GM18873 (cell line): ENCODE data around the gene B3GNT9.

Experiments
- ATAC-seq: cut with Tn5 transposase; IDR thresholded peaks from one replicate; pipeline ENCODE4 v1.9.1; 2021; ENCODE audit warnings: mild to moderate bottlenecking, moderate library complexity, moderate number of reproducible peaks; ENCODE audit not compliant: unreplicated experiment, low FRiP score

B3GNT9 gene

GRCh38 chr16:67116388-67117311, 34.1 kb downstream of the B3GNT9 start:
- ATAC-seq: no peak

- ATAC-seq: no peak
Observed at GRCh38 chr16:67115639-67116038, 35.2 kb downstream of the B3GNT9 start.

- ATAC-seq: no peak
Observed at GRCh38 chr16:67114793-67115192, 36.0 kb downstream of the B3GNT9 start.

GRCh38 chr16:67112591-67113399, 38.0 kb downstream of the B3GNT9 start:
- no peak for ATAC-seq

GRCh38 chr16:67111951-67112444, 38.8 kb downstream of the B3GNT9 start:
- ATAC-seq: no peak

DNA sequence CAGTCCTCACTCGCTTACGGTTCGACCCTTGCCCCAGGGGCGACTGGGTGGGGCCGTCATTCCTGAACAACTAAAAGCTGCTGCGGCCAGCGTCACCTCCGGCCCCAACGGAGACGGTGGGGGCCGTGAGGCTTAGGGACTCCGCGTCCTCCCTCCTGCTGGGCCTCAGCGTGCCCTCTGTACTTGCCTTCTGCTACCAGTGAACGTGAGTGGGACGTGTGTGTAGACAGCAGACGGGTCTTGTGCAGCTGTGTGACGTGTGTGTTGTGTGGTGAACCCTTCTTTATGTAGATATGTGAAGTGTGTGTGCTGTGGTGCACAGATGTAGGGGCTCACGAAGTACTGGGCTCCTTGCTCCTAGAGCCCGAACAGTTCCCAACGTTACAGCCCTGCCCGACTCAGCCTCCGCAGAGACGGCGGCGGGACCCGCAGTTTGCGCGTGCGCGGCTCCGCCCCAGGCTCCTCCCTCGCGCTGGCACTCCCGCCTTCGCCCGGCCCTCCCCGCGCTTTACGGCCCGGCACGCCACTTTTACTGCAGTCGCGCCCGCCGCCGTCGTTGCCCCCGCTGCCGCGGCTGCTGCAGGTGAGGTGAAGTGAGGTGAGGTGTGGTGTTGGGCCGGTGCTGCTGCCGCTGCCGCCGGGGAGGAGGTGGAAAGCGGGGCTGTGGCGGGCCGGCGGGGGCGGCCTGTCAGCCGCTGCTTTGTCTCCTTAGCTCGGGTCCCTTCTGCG, 41.2 kb downstream of the B3GNT9 start, which contains the start of gene PHAF1:
Gene PHAF1, plus strand, starts transcription at position 535 of the 729 bp plus-strand sequence. CDS start 235 bp downstream, outside the sequence.
- peak; percentile 77 for ATAC-seq

- no peak for ATAC-seq
Observed at GRCh38 chr16:67108931-67109406, 41.8 kb downstream of the B3GNT9 start.

DNA sequence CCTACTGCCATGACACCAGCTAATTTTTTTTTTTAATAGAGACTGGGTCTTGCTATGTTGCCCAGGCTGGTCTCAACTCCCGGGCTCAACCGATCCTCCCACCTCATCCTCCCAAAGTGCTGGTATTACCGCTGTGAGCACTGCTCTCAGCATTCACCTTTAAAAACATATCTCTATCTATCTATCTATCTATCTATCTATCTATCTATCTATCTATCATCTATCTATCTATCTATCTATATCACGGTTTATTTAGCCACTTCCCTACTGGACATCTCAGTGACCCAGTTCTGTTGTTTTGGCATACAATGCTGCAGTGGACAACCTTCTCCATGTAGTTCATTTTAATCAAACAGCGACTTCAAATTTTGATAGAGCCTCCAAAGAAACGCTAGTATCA, 42.3 kb downstream of the B3GNT9 start:
- ATAC-seq: no peak

DNA sequence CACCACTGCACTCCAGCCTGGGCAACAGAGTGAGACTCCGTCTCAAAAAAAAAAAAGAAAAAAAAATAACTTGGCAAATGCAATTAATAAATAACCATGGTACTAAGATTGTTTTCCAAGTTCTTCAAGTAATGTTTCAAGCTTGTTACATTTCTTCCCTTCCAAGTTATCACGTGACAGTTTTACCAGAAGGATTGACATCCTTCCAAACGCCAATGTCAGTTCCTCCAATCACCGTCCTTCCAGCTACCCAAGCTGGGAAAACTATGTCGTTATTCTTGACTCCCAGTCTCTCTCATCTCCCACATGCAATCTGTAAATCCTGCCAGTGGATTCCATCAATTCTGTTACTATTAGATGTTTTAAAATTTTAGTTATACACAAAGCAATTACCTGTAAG, 44.9 kb downstream of the B3GNT9 start:
- no peak for ATAC-seq

DNA sequence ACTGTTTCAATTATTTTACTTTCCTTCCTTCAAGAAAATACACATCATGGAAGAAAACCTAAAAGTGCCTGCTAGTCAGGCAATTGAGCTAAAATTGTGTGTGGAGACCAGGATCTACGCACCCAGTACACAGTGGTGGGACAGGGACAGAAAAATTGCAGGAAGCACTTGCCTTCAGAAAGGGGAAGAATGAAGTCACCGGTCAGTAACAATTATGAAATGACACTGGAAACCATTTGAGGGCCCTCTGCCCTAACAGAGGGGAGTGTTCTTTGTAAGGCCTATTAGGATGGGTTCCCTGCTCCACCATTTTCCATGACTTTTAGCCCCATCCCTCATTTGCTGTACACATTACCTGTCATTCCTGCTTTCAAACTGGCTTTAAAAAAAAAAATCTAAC, 45.6 kb downstream of the B3GNT9 start:
- no peak for ATAC-seq

GRCh38 chr16:67104845-67105244, 46.0 kb downstream of the B3GNT9 start:
- no peak for ATAC-seq

DNA sequence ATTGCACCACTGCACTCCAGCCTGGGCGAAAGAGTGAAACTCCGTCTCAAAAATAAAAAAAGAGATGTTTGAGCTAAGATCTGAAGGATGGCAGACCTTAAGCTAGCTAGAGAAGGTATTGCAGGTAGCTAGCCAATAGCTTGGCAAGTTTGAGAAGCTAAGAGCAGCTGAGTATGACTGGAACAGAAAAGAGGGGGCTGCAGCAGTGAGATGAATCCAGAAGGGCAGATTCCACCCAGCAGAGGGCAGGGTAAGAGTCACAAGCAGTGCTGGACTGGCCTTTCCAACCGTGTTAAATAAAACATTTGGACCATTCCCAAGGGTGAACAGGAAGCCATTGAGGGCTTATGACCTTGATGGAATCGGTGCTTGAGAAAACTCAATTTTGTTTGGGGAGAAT, 46.7 kb downstream of the B3GNT9 start:
- no peak for ATAC-seq

DNA sequence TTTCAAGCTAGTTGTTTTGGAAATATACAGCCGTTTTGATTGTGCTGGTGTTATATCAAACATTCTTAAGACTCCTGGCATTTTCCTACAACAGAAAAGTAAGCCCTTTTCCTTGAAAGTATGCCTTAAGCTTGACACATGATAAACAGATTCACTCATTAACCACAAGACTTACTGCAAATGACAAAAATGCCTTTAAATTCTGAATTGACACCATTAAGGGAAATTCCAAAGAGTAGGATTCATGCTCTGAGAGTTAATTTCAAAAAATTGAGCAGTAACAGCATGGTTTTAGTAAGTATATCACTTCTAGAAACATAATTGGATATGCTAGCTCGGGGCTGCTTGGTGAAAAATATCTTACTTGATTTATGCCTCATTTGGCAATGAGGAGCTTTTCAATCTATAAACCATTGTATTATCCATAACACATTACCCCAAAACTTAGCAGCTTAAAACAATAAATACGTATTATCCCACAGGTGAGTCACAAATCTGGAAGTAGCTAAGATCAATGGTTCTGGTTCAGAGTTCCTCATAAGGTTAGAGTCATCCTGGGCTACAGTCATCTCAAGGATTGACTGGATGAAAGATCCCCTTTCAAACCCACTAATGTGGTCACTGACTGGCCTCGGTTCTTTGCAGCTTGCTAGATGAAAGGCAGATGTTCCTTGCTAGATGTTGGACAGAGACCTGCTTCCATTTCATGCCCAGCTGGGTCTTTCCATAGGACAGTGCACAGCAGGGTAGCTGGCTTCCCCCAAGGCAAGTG, 49.3 kb downstream of the B3GNT9 start:
- no peak for ATAC-seq

GRCh38 chr16:67100569-67101310, 50.1 kb downstream of the B3GNT9 start:
- ATAC-seq: no peak

DNA sequence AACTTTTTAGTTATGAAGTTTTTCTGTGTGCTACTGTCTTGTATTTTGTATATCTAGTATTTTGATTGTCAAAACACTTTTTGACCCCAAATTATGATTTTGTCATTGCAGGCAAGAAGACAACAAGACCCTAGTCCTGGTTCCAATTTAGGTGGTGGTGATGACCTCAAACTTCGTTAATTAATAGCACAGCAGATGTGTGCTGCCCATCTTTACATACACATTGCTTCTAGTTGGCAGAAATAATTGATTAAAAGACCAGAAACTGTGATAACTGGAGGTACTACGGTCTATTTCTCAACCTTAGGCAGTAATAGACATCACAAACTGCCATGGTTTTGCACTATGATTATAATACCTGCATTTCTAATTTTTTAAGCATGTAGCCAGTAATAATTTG, 52.2 kb downstream of the B3GNT9 start:
- ATAC-seq: no peak
